A549 treated with AZD9567 at 1 μM for 4 hours (cell line): ENCODE measurements around the gene CDHR5. TPM values are rescaled to one million over a fixed set of nuclear protein-coding genes. Genes with fewer than 3 reads are reported as not detected.

Source experiments
- total RNA-seq: library from RNA; stranded (reverse); fragments of 200-300 nt; extraction: Qiagen RNA extraction; gene quantifications from 5 replicates; pipeline ENCODE4 v1.2.3, GENCODE V29; 2022; ENCODE audit not compliant: insufficient read depth

The CDHR5 gene
- 0.02 to 0.09 TPM (median 0.05 TPM) in 4 of 5 replicates, not detected in the other for total RNA-seq

GRCh38 chr11:624705-625635, at the start of gene CDHR5:
TSS of gene CDHR5 (minus strand) at chr11:624955. CDS start at chr11:624902, 53 bp downstream.

GRCh38 chr11:636511-637332, 12.0 kb upstream of the CDHR5 start, which contains the start of gene DRD4:
TSS of gene DRD4 (plus strand) at chr11:637269. CDS start at chr11:637305, 36 bp downstream.

DNA sequence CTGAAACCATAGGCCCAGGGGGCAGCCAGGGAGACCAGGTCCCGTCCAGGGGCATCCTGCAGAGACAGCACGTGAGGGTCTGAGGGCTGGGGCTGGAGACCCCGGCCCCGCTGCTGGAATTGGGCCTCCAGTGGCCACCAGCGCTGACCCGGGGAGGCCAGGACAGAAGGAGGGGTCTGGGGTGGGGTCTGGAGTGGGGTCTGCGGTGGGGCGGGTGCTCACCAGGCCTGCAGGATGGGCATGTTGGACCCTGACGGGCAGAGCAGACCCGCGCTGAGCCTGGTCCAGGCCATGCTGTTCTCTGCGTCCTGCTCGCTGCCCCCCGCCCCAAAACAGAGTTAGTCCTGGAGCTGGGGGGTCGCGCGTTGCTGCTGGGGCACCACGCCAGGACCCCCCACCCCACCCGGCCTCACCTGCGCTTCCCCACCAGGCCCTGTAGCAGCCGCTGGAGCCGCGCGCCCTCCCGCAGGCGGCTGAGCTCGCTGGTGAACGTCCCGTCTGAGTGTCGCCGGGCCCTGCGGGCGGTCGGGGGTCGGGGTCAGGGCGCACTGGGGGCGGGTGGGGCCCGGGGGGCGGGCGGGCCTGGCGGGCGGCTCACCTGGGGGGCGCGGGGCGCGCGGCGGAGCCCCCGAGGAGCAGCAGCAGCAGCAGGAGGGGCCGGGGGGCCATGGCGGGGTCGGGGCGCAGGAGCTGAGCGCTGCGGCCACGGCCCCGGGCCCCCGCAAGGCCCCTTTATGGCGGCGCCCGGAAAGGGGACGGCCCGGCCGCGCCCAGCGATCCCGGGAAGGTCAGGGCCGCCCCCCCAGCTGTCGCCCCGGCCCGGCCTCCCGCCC, 1.9 kb upstream of the CDHR5 start, which contains the start of gene SCT:
SCT (minus strand) TSS at position 707 of the 833 bp plus-strand sequence; CDS start at position 669, 38 bp downstream.

DNA sequence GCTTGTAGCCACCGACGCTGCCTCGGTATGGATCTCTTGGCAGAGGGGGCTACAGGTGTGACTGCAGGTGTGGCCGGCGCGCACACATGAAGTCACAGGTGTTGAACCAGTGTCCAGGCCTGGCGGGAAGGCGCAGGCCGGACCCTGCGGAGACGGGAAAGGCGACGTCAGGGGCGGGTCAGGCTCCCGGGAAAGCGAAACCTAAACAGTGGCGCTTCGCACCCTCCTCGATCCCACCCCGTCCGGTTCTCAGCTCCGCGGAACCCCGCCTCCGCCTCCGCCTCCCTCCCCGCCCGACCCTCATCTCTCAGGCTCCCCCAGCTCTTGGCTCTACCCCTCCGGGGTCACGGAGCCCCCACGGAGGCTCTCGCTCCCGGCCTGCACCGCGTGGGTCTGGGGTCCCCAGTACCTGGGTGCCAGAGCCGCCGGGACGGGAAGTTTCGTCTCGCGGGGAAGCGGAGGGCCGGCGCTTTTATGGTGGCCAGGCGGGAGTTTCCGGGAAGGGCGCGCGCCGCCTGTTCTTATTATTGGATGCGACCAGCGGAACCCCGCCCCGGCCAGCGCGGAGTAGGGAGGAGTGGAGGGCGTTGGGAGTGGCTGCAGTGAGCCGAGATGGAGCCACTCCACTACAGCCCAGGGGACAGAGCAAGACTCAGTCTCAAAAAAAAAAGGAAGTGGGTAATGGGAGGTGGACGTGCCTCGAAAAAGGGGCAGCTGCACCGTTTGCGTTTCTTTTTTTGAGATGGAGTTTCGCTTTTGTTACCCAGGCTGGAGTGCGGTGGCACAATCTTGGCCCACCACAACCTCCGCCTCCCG, 9.0 kb downstream of the CDHR5 start, which contains the start of gene IRF7:
IRF7 (minus strand) TSS at position 447 of the 816 bp plus-strand sequence. CDS start 586 bp downstream, outside the sequence.

GRCh38 chr11:575996-576768, 48.6 kb downstream of the CDHR5 start, which contains the start of gene PHRF1:
TSS of gene PHRF1 (plus strand) at chr11:576470. CDS start at chr11:581513, 5,043 bp downstream.

Other genes with a start within 250 kb of the CDHR5 start
- gene PKP3, start 230.7 kb downstream of the CDHR5 start, total RNA-seq, result 23.1 to 36.9 TPM (median 34.3 TPM) in 5 replicates
- 56.8 to 95.7 TPM (median 89.6 TPM) in 5 replicates for gene SIGIRR, start 210.0 kb downstream of the CDHR5 start, total RNA-seq
- gene ANO9, start 182.9 kb downstream of the CDHR5 start, total RNA-seq, result 0.84 to 1.3 TPM (median 0.85 TPM) in 4 of 5 replicates, not detected in the other
- 43.9 to 53.0 TPM (median 47.6 TPM) in 5 replicates for gene PTDSS2, start 174.7 kb downstream of the CDHR5 start, total RNA-seq
- 170 to 191 TPM (median 177 TPM) in 5 replicates for gene RNH1, start 117.7 kb downstream of the CDHR5 start, total RNA-seq
- 124 to 168 TPM (median 154 TPM) in 5 replicates for gene HRAS, start 89.4 kb downstream of the CDHR5 start, total RNA-seq
- gene LRRC56, start 87.4 kb downstream of the CDHR5 start, total RNA-seq, result 0.73 to 1.4 TPM (median 0.86 TPM) in 5 replicates
- 2.3 to 2.8 TPM (median 2.5 TPM) in 4 of 5 replicates, not detected in the other for gene LMNTD2, start 64.2 kb downstream of the CDHR5 start, total RNA-seq
- gene RASSF7, start 64.0 kb downstream of the CDHR5 start, total RNA-seq, result 36.4 to 53.5 TPM (median 50.1 TPM) in 5 replicates
- gene PHRF1, start 48.5 kb downstream of the CDHR5 start, total RNA-seq, result 26.7 to 41.0 TPM (median 39.1 TPM) in 5 replicates
- gene IRF7, start 9.0 kb downstream of the CDHR5 start, total RNA-seq, result 7.7 to 13.2 TPM (median 10.5 TPM) in 5 replicates
- not detected in 5 replicates for gene SCT, start 2.2 kb upstream of the CDHR5 start, total RNA-seq
- 0.33 to 0.56 TPM (median 0.52 TPM) in 4 of 5 replicates, not detected in the other for gene DRD4, start 12.3 kb upstream of the CDHR5 start, total RNA-seq
- gene DEAF1, start 70.3 kb upstream of the CDHR5 start, total RNA-seq, result 27.7 to 36.3 TPM (median 31.2 TPM) in 5 replicates
- gene TMEM80, start 70.9 kb upstream of the CDHR5 start, total RNA-seq, result 8.6 to 11.0 TPM (median 10.4 TPM) in 5 replicates
- 64.8 to 132 TPM (median 122 TPM) in 5 replicates for gene EPS8L2, start 81.3 kb upstream of the CDHR5 start, total RNA-seq
- 386 to 459 TPM (median 396 TPM) in 5 replicates for gene TALDO1, start 122.5 kb upstream of the CDHR5 start, total RNA-seq
- 33.6 to 50.1 TPM (median 49.2 TPM) in 5 replicates for gene GATD1, start 152.5 kb upstream of the CDHR5 start, total RNA-seq
- 2.0 to 6.3 TPM (median 2.2 TPM) in 5 replicates for gene CEND1, start 165.1 kb upstream of the CDHR5 start, total RNA-seq
- gene SLC25A22, start 173.3 kb upstream of the CDHR5 start, total RNA-seq, result 34.5 to 47.7 TPM (median 37.4 TPM) in 5 replicates
- gene PIDD1, start 180.3 kb upstream of the CDHR5 start, total RNA-seq, result 8.7 to 16.2 TPM (median 15.7 TPM) in 5 replicates
- gene RPLP2, start 185.0 kb upstream of the CDHR5 start, total RNA-seq, result 1,691 to 2,650 TPM (median 2,403 TPM) in 5 replicates
- 47.4 to 71.6 TPM (median 65.8 TPM) in 5 replicates for gene PNPLA2, start 194.0 kb upstream of the CDHR5 start, total RNA-seq
- gene CRACR2B, start 203.0 kb upstream of the CDHR5 start, total RNA-seq, result 2.6 to 6.3 TPM (median 5.7 TPM) in 5 replicates
- 775 to 859 TPM (median 829 TPM) in 5 replicates for gene CD151, start 208.0 kb upstream of the CDHR5 start, total RNA-seq
- 634 to 722 TPM (median 687 TPM) in 5 replicates for gene POLR2L, start 217.6 kb upstream of the CDHR5 start, total RNA-seq
- 123 to 190 TPM (median 181 TPM) in 5 replicates for gene TSPAN4, start 217.9 kb upstream of the CDHR5 start, total RNA-seq